HG03378 (cell line): ENCODE measurements around the gene PTPRN2.
"Not testable (repeated sequence)": the region's sequence is repeated elsewhere in the genome, so short reads cannot be mapped to it uniquely, and the experiment has no call there.

Source experiments
- ATAC-seq: cut with Tn5 transposase; IDR thresholded peaks from one replicate; pipeline ENCODE4 v1.9.1; 2021; ENCODE audit warnings: mild to moderate bottlenecking, moderate library complexity; ENCODE audit not compliant: unreplicated experiment

Gene PTPRN2

DNA sequence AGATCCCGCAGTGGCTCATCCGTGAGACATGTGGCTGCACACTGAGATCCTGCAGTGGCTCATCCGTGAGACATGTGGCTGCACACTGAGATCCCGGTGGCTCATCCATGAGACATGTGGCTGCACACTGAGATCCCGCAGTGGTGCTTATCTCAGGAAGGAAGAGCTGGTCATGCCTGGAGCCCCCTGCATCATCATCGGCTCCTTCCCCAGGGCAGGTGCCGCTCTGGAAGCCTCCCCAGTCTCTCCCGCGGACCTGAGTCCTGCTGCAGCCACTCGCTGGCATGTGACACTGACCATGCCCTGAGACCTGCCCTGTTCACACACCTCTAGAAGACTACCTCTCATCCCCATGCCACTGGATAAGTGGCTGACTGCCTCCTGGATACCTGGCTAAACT lies 181.3 kb downstream of the PTPRN2 start:
- no peak for ATAC-seq

DNA sequence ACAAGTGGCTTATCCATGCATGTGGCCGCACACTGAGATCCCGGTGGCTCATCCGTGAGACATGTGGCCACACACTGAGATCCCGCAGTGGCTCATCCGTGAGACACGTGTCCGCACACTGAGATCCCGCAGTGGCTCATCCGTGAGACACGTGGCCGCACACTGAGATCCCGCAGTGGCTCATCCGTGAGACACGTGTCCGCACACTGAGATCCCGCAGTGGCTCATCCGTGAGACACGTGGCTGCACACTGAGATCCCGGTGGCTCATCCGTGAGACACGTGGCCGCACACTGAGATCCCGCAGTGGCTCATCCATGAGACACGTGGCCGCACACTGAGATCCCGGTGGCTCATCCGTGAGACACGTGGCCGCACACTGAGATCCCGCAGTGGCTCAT lies 181.9 kb downstream of the PTPRN2 start:
- not testable (repeated sequence) for ATAC-seq

DNA sequence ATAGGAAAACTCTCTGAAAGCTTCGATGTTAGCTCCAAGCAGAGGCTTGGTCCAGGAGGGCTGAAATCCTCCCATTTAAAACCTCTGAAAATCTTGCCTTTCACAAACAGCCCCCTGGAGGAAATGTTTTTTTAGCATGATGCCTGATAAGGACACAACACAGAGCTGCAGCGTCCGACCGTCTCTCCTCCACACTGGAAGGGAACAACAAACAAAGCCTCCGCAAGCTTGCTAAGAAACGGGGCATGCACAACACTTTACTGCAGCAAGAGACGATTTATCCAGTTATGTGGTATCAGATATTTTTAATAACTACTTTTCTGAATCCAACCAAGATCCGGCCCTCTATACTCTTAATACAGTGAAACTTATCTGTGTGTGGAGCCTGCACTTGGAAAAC lies 182.3 kb downstream of the PTPRN2 start:
- no peak for ATAC-seq

DNA sequence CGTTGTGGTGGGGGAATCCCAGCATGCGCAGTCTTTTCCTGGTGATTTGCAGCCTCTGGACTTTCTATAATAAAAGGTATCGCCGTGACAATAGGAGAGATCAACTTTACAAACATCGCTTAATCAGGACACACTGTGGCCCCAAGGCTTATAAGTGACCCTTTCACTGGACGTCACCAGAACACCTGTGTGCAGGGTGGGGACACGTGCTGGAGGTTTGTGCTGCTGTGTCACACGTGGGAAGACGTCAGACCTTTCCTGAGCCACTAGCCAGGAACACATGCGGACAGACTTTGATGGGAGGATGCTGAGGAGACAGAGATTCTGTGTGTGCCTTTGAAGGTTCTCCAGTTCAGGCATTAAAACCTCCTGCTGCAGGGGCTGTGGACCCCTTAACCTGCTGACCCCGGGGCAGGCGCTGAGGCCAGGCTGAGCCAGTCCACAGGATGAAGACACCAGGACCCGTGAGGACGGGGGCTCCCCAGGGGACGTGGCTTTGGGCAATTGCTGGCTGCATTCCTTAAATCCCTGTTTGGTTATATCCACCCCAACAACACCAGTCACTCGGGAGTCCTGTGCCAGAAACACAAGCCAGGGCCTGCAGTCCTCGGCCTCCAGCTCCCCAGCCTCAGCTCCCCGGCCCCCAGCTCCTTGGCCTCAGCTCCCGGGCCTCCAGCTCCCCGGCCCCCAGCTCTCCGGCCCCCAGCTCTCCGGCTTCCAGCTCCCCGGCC lies 183.4 kb downstream of the PTPRN2 start:
- no peak for ATAC-seq

DNA sequence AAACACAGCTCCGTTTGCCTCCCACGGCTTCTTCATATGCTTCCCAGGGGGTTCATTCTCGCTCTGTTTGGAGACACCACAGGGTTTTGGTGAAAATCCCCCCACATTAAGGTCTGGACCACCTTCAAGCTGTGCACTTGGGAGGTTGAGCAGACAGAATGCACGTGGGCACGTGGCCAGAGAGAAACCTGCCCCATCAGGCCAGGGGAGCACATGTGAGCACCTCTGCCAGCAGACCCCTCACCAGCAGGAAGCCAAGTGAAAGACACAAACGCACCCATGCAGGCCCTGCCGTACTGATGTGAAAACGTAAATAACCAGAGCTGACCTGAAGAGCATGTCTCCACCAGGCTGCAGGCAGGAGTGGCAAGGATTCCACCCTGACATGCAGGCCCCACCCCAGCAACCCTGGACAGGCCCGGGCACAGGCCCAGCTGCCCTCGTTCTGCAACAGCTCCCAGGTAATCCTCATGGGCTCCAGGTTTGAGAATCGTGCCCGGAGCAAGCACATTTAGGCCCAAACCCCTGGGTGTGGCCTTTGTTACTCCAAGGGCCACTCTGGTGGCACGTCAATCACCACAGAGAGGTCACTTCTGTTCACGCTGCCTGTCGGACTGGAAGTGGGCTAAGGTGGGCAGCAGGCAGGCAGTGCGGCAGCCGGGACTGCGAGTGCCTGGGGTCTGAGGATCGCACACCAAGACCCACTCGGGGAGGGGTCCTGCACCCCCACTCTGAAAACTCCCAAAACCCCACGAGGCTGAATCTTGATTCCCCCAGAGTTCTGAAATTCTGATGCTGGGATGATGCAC lies 184.4 kb downstream of the PTPRN2 start:
- no peak for ATAC-seq

DNA sequence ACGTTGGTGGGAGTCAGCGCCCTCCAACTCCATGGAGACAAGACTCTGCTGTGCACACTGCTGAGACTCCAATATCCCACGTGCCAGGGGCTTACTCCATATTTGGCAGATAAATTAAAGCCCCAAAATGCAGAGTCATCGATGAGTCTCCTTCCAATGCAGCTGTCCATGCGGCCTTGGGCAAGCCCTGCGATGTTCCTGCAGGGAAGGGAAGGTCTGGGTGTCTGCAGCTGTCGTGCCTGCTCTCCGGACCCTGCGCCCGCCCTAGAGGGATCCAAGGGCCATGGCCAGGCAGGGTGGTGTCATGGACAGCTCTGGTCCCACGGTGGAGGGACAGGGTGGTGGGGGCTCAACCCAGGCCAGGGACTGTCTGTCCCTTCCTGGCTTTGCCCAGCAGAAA lies 185.2 kb downstream of the PTPRN2 start:
- ATAC-seq, result no peak

DNA sequence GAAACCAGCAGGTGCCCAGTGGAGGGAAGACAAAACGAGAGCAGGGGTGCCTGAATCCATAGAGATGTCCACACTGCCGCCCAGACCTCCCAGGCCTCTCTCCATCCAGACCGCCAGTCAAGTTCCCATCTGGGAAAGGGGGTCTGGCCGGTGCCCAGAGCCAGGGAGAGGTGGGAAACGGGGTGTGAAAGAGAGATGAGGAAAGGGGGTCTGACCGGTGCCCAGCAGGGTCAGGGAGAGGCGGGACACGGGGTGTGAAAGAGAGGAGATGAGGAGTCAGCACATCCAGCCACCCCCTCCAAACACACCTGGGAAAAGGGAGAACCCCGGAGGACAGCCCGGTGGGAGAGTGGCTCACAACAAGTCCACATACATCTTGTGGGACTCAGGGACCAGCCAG lies 185.8 kb downstream of the PTPRN2 start:
- no peak for ATAC-seq

DNA sequence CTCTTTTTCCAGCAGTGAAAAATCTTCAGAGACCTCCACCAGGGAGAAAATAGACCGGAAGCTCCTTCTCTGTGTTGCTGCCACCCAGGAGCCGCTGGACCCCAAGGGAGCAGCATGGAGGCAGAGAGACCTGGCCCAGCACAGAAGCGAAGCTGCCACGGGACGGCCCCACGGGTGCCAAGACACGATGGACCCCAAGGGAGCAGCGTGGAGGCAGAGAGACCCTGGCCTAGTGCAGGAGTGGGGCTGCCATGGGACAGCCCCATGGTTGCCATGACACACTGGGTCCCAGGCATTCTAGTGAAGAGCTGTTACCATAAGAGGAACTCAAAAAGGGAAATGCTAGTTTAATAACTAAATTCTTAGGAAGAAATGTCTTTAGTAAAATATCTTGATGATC lies 186.3 kb downstream of the PTPRN2 start:
- no peak for ATAC-seq

DNA sequence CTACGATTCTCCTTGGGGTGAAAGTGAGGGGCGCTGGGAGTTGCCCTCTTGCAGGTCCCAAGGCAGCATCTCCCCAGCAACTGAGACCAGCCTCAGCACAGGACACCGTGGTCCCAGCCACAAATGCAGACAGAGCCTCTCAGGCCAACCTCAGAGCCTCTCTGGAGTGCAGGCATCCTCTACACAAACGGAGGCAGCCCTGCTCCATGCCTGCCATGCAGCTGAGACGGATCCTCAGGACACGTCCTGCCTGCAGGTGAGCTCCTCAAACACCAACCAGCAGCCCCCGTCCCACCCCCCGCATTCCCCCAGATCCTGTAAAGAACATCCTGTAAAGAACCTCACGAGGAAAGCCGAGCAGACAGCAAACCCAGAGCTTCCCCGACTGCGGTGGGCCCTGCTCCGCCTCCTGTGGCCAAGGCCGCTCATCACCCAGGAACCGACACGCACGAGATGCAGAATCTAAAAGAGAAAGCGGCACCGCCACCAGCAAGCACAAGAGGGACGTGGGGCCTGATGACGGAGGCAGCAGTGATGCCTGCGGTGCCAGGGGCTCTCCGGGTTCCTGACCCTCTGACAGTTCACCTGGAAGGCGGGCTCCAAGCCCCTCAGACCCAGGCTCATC lies 186.9 kb downstream of the PTPRN2 start:
- no peak for ATAC-seq

- no peak for ATAC-seq
Observed at GRCh38 chr7:158399762-158400161, 187.9 kb downstream of the PTPRN2 start.

DNA sequence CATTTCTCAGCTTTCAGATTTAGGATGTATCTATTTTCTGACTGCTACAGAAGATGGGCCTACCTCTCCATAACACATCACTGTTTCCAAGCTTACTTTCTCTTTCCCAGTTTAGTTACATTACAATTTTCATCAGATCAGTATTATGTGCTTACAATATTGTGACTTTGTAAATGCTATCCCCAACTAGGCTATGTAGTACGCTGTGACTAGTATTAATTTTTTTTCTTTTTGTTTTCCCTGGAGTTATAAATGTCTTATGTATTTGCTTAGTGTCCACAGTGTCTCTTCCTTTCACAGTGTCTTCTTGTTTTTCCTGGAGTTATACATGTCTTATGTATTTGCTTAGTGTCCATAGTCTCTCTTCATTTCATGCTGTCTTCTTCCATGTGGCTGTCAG lies 188.9 kb downstream of the PTPRN2 start:
- no peak for ATAC-seq

- ATAC-seq, result no peak
Observed at GRCh38 chr7:158397885-158398284, 189.7 kb downstream of the PTPRN2 start.

DNA sequence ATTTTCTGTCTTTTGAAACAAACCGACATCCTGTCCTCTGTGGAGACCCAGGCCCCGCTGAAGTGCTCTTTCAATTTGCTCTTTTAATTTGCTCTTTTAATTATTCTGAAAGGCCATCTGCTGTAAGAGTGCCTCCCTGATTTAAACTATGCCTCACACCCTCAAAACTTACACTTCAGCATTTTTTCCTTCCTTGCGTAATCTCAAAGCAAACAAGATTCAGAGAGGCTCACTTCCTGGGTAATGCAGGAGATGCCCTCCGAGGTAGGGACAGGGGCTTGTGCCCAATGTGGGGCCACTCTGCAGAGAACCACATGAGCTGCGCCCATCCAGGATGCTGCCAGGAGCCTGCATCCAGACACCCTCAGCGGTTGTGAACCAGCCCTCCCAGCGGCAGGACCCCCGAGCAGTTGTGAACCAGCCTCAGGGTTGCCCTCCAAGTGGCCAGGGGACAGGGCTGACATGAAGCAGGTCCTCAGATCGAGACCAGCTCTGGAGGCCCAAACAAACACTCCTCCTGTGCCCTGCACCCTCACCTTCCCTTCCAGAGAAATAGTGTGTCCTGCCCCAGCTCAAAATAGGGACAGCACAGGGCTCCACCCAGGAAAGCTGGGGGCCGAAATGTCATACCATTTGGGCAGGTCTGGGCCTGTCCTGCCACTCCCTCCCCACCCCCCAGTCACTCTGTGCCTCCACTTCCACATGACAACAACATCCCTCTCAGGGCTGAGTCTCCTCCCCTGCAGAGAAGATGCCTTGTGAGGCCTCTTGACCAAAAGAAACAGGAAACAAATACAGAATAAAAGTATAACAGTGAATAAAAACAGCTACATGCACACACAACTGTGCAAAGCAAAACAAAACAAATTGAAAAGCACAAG lies 190.4 kb downstream of the PTPRN2 start:
- no peak for ATAC-seq

GRCh38 chr7:158396301-158396905 lies 191.2 kb downstream of the PTPRN2 start:
- ATAC-seq, result no peak

DNA sequence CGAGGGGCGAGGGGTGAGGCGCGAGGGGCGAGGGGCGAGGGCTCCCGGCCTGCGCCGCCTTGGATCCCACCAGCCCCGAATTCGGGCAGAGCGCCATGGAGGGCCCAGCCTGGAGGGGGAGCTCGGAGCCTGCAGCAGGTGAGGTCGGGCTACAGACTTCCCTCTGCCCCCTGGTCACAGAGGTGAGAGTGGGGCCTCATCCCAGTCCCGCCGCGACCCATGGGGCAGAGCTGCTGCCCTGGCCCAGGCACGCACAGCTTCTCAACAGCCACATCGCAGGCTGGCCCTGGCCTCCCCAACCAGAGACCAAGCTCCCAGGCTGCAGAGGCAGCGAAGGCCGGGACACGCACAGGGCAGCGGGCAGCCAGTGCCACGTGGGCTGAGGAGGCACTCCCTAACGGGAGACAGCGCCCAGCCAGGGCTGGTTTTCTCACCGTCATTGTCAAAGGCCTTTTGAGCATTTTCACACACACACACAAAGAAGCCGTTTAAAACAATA lies 191.8 kb downstream of the PTPRN2 start:
- ATAC-seq, result no peak

DNA sequence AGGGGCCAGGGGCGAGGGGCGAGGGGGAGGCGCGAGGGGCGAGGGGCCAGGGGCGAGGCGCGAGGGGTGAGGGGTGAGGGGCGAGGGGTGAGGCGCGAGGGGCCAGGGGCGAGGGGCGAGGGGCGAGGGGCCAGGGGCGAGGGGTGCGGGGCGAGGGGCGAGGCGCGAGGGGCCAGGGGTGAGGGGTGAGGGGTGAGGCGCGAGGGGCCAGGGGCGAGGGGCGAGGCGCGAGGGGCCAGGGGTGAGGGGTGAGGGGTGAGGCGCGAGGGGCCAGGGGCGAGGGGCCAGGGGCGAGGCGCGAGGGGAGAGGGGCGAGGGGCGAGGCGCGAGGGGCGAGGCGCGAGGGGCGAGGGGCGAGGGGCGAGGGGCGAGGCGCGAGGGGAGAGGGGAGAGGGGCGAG lies 192.3 kb downstream of the PTPRN2 start:
- no peak for ATAC-seq

GRCh38 chr7:158394936-158395335 lies 192.7 kb downstream of the PTPRN2 start:
- ATAC-seq, result no peak

DNA sequence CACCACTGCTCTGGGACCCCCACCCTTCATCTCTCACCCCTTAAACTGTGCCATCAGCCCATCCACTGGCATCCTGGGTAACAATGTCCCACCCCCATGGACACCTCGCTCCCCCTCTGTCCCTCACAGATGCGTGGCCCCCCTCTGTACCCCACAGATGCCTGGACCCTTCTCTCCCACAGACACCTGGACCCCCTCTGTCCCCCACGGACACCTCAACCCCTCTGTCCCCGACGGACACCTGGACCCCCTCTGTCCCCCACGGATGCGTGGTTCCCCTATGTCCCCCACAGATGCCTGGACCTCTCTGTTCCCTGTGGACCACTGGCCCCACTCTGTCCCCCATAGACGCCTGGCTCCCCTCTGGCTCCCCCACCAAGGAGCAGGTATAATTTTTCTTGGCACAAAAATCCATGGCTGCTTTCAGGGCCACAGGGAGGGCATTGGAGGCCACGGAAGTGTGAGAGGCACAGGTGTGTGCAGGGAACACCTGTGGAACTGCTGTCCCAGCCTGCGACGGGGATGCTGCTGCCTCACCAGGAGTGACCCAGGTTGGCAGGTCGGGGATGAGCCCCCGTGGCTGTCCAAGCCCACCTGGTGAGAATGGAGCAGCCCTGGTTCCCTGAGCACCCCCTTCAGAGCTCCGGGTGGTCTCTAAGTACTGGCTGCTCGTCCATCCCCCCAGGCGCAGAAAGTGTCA lies 193.5 kb downstream of the PTPRN2 start:
- ATAC-seq, result no peak

GRCh38 chr7:158392251-158392650 lies 195.4 kb downstream of the PTPRN2 start:
- no peak for ATAC-seq

- ATAC-seq, result no peak
Observed at GRCh38 chr7:158391541-158391940, 196.1 kb downstream of the PTPRN2 start.
